ENCODE measurements around the gene ARHGDIA.
A peak's percentile ranks its signal among the peaks of the same experiment; 100 is the strongest.

The ARHGDIA gene

DNA sequence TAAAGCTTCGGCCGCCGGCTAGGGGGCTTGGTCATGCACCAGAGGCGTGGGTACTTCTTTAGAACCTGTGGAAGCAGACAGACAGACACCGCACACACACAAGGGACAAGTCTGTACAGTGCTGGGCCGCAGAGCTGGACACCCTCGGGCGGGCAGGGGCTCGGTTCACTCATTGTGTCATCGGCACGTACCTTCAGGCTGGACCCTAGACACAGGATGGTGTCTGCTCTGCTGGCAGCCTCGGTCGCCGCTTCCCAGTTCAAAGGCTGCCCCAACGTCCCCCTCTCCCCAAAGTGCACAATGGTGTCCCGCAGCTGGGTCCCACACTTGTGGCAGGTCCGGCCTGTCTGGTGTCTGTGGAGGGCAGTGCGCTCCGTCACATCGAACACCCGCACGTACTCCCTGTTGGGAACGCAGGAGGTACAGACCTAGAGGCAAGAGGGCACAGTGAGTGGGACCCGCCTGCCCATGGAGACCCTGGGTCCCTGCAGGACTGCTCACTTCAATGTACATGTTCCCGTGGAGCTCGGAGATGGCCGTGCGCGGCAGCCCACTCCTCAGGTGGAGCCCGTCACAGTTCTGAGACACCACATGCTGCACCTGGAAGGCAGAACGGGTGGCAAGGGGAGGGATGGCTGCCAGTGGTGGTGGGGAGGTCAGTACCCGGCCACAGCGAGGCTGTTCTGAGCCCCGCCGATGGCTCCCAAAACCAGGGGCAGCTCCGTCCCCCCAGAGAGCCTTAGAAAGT is 43.1 kb upstream of the ARHGDIA start:
- no peak overlapping the region for H3K4me3 ChIP-seq (ENCODE audit: low read depth, low read length)
- no peak for DNase-seq (ENCODE audit: low read depth)
- TF ChIP-seq, protein P1, sequence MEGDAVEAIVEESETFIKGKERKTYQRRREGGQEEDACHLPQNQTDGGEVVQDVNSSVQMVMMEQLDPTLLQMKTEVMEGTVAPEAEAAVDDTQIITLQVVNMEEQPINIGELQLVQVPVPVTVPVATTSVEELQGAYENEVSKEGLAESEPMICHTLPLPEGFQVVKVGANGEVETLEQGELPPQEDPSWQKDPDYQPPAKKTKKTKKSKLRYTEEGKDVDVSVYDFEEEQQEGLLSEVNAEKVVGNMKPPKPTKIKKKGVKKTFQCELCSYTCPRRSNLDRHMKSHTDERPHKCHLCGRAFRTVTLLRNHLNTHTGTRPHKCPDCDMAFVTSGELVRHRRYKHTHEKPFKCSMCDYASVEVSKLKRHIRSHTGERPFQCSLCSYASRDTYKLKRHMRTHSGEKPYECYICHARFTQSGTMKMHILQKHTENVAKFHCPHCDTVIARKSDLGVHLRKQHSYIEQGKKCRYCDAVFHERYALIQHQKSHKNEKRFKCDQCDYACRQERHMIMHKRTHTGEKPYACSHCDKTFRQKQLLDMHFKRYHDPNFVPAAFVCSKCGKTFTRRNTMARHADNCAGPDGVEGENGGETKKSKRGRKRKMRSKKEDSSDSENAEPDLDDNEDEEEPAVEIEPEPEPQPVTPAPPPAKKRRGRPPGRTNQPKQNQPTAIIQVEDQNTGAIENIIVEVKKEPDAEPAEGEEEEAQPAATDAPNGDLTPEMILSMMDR (IDR thresholded peaks at IDR 0.05; ENCODE audit: low read depth, low read length, missing control alignments) = no peak

DNA sequence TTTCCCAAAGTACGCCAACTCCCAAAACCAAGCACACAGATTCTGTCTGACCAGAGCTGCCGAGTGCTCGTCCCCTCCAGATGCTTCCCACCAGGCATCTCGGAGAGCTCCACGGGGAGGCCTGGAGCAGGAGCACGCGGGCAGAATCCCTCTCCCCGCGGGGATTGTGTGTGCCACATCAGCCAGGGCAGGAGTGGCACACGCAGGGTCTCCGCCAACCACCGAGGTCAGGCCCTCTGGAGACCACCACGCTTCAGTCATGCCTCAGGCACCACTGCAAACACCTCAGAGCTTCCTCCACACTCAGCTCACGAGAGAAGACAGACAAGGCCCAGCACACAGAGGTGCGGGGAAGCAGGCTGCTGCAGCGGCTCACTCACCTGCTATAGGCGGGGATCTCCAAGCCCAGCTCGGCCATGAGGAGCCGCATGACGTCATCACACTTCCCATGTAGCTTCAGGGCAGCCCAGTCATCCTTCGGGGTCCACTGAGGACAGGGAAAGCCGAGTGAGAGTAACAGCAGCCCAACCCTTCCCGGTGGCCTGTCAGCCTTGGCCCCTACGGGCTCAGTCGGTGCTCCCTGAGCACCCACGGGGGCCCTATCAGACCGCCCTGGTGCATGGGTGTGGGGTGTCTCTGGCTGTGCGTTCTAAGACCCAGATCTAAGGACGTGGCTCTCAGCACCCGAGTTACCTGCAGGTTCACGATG is 42.4 kb upstream of the ARHGDIA start:
- no peak overlapping the region for H3K4me3 ChIP-seq (ENCODE audit: low read depth, low read length)
- TF ChIP-seq, protein P1 (IDR thresholded peaks at IDR 0.05; ENCODE audit: low read depth, low read length, missing control alignments) = no peak
- no peak for DNase-seq (ENCODE audit: low read depth)

DNA sequence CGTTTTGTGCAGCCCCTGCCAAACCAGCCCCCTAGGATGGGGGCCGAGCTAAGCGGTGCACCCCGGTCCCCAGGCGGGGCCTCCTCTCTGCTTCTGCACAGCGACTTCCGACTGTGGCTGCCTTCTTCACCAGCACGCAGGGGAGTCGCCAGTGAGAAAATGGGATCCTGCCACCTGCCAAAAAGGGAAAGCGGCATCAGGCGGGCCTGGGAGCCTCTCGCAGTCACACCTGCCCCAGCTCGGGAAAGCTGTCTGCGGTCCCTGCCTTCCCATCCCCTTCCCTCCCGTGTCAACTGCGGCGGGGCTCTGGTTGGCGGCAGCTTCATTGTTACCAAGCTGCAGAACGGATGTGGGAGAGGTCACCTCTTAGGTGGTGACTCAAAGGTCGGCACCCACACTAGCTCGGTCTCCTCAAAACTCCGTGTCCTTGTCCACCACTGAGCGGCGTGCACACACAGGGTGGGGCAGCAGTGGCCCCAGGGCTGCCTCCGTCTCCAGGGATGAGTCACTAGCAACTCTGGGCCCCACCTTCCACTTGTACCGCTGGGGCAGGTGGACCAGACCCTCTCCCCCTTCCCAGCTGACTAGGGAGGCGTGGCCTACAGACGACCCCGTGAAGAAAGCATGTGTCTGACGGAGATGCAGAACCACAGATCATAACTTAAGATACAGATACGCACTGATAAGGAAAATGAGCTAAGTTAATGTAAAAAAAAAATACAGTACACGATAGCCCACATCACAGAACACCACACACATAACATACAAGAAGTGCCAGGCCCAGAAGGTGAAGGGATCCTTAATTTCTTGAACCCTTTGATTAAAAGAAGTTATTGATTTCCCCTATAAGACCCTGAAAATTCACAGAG is 41.5 kb upstream of the ARHGDIA start:
- TF ChIP-seq, protein P1 (IDR thresholded peaks at IDR 0.05; ENCODE audit: low read depth, low read length, missing control alignments) = no peak
- DNase-seq (ENCODE audit: low read depth) = no peak
- no peak overlapping the region for H3K4me3 ChIP-seq (ENCODE audit: low read depth, low read length)

DNA sequence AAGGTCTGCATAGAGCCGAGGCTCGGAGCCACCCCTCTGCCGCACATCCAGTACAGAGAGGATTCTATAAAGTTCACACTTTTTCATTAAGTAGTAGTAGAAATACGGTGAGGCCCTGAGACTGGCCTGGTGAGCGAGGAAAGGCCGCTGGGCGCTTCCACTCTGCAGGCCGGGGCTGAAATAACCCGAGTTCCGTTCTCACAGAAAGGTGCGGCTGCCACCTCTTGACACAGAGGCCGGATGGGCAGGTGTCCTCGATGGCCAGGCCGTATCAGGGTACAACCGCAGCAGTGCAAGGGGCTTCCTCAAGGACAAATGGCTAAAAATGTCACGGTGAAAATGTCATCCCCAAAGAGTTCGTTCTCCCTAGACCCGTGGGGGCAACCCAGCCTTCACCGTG is 40.8 kb upstream of the ARHGDIA start:
- DNase-seq (ENCODE audit: low read depth) = no peak
- TF ChIP-seq, protein P1 (IDR thresholded peaks at IDR 0.05; ENCODE audit: low read depth, low read length, missing control alignments) = no peak
- H3K4me3 ChIP-seq (ENCODE audit: low read depth, low read length) = no peak overlapping the region

DNA sequence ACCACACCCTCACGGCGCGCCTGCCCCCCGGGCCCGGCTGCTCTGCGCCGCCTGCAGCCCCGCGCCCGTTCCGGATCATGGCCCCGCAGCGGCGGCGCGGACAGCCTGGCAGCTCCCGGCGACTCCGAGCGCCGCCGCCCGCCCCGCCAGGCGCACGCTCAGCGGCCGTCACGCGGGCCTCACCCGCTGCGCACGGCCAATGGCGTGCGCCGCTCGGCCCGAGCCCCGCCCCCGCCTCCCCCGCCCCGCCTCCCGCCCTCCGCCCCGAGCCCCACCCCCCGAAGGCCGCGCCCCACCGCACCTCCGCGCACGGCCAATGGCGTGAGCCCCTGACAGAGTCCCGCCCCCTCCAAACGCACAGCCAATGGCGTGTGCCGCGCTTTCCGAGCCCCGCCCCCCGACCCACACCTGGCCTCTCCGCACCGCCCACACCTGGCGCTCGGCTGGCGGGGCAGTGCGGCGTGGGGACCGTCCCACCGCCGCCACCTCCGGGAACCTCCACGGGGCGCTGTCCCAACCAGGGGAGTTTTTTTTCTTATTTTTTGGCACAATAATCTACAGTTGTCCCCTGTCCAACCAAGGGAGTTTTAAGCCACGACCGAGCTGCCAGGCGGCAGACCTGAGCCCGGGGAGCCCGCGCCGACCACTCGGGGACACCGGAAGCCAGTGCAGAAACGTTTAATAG is 40.3 kb upstream of the ARHGDIA start, which contains the start of gene PCYT2:
Gene PCYT2, minus strand, starts transcription at position 123 of the 685 bp plus-strand sequence. Its CDS starts 44 bp downstream, at position 79.
- peak within 1 kb of the TSS; percentile 89 for H3K4me3 ChIP-seq (ENCODE audit: low read depth, low read length)
- TF ChIP-seq, protein P1 (IDR thresholded peaks at IDR 0.05; ENCODE audit: low read depth, low read length, missing control alignments) = no peak

DNA sequence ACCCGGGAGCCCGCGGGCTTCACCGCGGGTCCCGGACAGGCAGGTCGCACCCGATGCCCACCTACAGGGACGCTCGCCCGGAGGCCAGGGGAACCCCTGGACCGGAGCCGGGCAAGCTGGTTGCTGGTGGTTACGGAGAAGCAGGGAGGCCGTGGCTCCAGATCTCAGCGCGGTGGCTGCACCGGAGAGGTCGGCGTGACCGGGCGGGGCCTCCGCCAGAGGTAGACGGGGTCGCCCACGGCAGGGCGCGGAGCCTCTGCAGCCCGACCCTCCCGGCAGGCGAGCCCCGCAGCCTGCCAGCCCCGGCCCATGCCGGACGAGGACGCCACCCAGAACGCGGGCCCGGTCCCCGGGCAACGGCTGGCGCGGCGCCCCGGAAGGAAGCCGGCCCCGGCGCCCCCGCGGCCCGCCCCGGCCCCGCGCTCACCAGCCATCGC is 39.7 kb upstream of the ARHGDIA start:
- no peak for DNase-seq (ENCODE audit: low read depth)
- peak overlapping the region; percentile 89 for H3K4me3 ChIP-seq (ENCODE audit: low read depth, low read length)
- TF ChIP-seq, protein P1 (IDR thresholded peaks at IDR 0.05; ENCODE audit: low read depth, low read length, missing control alignments) = no peak

More for the DNA sequence above, 40.3 kb upstream of the ARHGDIA start, which contains the start of gene PCYT2:
- DNase-seq (ENCODE audit: low read depth) = no peak
